Measurements from ENCODE around the gene DUSP9.
"Not testable (repeated sequence)": the region's sequence is repeated elsewhere in the genome, so short reads cannot be mapped to it uniquely, and the experiment has no call there.

DUSP9 gene

GRCh38 chrX:153681175-153681574, 34.2 kb downstream of the DUSP9 start:
- TF ChIP-seq POLR2A (IDR thresholded peaks at IDR 0.05; ENCODE audit: extremely low read depth, insufficient read length) (no peak), MAX (IDR thresholded peaks at IDR 0.05; ENCODE audit: low read depth, low read length) (no peak)
- H3K4me3 ChIP-seq (ENCODE audit: low read depth, low read length), result no peak overlapping the region
- no peak for DNase-seq (ENCODE audit: low read depth)

- not testable (repeated sequence) for DNase-seq (ENCODE audit: low read depth); H3K4me3 ChIP-seq (ENCODE audit: low read depth, low read length)
Observed at GRCh38 chrX:153683486-153683885, 36.5 kb downstream of the DUSP9 start.

- no peak overlapping the region for H3K4me3 ChIP-seq (ENCODE audit: low read depth, low read length)
Observed at GRCh38 chrX:153684467-153685155, 37.6 kb downstream of the DUSP9 start.

GRCh38 chrX:153685156-153685536, 38.1 kb downstream of the DUSP9 start:
- DNase-seq (ENCODE audit: low read depth), result no peak
- no peak for TF ChIP-seq MAX (IDR thresholded peaks at IDR 0.05; ENCODE audit: low read depth, low read length)
- no peak for TF ChIP-seq MYC (IDR thresholded peaks at IDR 0.05; ENCODE audit: low read depth, low read length)
- TF ChIP-seq CTCF (IDR thresholded peaks at IDR 0.05; ENCODE audit: low read depth, low read length), result no peak
- TF ChIP-seq POLR2A (IDR thresholded peaks at IDR 0.05; ENCODE audit: extremely low read depth, insufficient read length), result no peak
- H3K4me3 ChIP-seq (ENCODE audit: low read depth, low read length), result no peak overlapping the region

More at GRCh38 chrX:153684467-153685155, 37.6 kb downstream of the DUSP9 start:
- TF ChIP-seq MAX (IDR thresholded peaks at IDR 0.05; ENCODE audit: low read depth, low read length) (no peak), POLR2A (IDR thresholded peaks at IDR 0.05; ENCODE audit: extremely low read depth, insufficient read length) (no peak), CTCF (IDR thresholded peaks at IDR 0.05; ENCODE audit: low read depth, low read length) (no peak), MYC (IDR thresholded peaks at IDR 0.05; ENCODE audit: low read depth, low read length) (no peak)
- no peak for DNase-seq (ENCODE audit: low read depth)

GRCh38 chrX:153685751-153686696, 39.0 kb downstream of the DUSP9 start:
- H3K4me3 ChIP-seq (ENCODE audit: low read depth, low read length), result no peak overlapping the region
- TF ChIP-seq CTCF (IDR thresholded peaks at IDR 0.05; ENCODE audit: low read depth, low read length), result no peak
- no peak for TF ChIP-seq MAX (IDR thresholded peaks at IDR 0.05; ENCODE audit: low read depth, low read length)
- no peak for TF ChIP-seq MYC (IDR thresholded peaks at IDR 0.05; ENCODE audit: low read depth, low read length)
- no peak for TF ChIP-seq POLR2A (IDR thresholded peaks at IDR 0.05; ENCODE audit: extremely low read depth, insufficient read length)
- DNase-seq (ENCODE audit: low read depth), result peak; percentile 67

GRCh38 chrX:153686711-153687110, 39.7 kb downstream of the DUSP9 start:
- no peak overlapping the region for H3K4me3 ChIP-seq (ENCODE audit: low read depth, low read length)
- TF ChIP-seq CTCF (IDR thresholded peaks at IDR 0.05; ENCODE audit: low read depth, low read length) (no peak), MAX (IDR thresholded peaks at IDR 0.05; ENCODE audit: low read depth, low read length) (no peak), MYC (IDR thresholded peaks at IDR 0.05; ENCODE audit: low read depth, low read length) (no peak), POLR2A (IDR thresholded peaks at IDR 0.05; ENCODE audit: extremely low read depth, insufficient read length) (no peak)
- no peak for DNase-seq (ENCODE audit: low read depth)

Data from NB4 (cell line).